T-helper 1 cell (primary cell): ENCODE measurements around the gene SMKR1.
A peak's percentile ranks its signal among the peaks of the same experiment; 100 is the strongest.
"Not testable (repeated sequence)": the region's sequence is repeated elsewhere in the genome, so short reads cannot be mapped to it uniquely, and the experiment has no call there.

Experiments
- DNase-seq, 5 donors: peaks; one replicate each; pipeline ENCODE4 v3.0.0-alpha.2; 2012 to 2020

Gene SMKR1

DNA sequence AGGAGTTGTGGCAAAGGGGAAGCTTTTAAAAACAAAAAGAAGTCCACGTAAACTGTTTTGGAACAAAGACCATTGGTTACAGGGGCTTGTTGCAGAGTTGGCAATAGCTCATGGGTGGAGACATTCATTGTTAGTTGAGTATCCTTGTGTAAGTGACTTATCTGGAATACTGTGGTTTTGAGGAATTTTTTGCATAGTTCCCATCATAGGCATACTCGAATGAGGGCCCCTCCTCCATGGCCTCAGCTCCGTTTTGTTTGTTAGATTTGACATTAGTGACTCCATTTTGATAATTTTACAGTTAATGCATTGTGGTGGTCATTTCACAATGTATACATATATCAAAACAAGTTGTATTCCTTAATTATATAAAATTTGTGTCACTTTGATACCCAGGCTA, 12.8 kb upstream of the SMKR1 start:
- no peak for DNase-seq

GRCh38 chr7:129492391-129492790, 9.9 kb upstream of the SMKR1 start:
- no peak for DNase-seq

DNA sequence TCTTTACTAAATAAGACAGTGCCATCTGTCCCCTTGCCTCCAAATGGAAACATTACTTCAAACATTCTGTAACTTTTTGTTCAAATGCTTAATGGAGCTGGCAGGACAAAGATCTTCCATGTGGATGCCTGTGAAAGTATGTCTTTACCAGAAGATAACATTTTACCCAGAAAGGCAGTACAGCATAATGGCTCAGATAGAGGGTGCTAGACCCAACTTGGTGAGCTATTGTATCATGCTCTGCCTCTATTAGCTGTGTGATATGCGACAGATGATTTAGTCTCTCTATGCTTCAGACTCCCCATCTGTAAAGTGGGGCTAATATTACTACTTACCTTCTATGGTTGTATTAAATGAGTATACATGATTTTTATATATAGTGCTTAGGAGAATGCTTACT, 8.8 kb upstream of the SMKR1 start:
- no peak for DNase-seq

- DNase-seq: peak in 1 of 5 donors; percentile 64
Measured at GRCh38 chr7:129494041-129494440, 8.3 kb upstream of the SMKR1 start.

DNA sequence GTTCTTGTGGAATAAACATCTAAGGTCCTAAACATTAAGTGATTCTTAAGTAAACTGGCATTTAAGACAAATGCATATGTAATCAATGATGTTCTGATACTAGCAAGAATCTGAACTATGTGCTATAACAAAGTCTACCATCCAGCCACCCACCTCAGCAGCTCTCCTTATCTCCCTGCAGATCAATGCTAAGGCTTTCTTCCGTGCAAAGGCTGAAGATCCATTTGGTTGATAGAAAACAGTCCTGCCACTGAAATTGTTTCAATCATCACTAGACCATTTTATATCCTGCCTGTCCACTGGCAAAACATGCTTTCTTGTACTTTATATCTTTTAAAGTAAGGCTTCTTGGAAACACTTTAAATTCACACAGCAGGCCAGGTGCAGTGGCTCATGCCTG, 6.3 kb upstream of the SMKR1 start:
- DNase-seq: peak in 1 of 5 donors; percentile 49

DNA sequence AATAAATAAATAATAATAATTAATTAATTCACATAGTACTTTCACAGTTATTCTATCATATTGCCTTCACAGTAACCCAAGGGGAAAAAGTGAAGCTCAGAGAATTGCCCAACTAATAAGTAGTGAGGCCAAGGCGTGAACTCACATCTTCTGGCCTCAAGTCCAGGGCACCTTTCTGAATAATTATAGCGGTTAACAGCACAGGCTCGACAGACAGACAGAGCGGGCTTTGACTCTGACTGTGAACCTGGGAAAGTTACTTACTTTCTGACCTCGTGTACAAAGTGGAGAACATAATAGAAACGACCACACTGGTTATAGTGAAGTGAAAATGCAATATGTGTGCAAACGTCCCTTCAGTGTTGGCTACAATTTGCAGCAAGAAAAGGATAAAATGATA, 5.7 kb upstream of the SMKR1 start:
- no peak for DNase-seq

GRCh38 chr7:129497156-129497555, 5.2 kb upstream of the SMKR1 start:
- DNase-seq: no peak

DNA sequence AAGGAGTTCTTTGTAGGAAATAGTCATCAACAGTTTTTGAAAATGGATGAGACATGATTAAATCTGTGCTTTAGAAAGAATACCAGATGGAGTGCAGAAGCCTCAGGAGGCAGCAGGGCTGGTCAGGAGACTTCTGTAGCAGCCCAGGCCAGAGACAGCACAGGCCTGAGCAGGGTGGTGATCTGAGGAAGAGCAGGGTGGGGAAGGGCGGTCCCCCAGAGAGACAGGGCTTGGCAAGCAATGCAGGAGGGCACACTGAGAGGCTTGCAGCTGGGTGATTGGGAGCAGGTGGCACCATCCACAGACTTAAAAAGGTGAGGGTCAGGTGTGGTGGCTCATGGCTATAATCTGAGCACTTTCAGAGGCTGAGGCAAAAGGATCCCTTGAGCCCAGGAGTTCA, 4.3 kb upstream of the SMKR1 start:
- DNase-seq: no peak

GRCh38 chr7:129499999-129500398, 2.3 kb upstream of the SMKR1 start:
- DNase-seq: no peak

GRCh38 chr7:129502708-129503685, 666 bp downstream of the SMKR1 start:
- DNase-seq: peak in 1 of 5 donors; percentile 5

DNA sequence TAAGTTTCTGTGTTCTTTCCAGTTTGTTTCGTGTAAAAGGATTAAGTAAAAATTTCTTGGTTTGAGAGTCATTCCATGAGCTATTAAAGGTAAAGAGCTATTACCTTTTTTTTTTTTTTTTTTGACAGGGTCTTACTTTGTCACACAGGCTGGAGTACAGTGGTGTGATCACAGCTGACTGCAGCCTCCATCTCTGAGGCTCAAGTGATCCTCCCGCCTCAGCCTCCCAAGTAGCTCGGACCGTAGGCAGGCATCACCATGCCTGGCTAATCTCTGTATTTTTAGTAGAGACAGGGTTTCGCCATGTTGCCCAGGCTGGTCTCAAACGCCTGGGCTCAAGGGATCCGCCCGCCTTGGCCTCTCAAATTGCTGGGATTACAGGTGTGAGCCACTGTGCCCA, 1.4 kb downstream of the SMKR1 start:
- DNase-seq: no peak

DNA sequence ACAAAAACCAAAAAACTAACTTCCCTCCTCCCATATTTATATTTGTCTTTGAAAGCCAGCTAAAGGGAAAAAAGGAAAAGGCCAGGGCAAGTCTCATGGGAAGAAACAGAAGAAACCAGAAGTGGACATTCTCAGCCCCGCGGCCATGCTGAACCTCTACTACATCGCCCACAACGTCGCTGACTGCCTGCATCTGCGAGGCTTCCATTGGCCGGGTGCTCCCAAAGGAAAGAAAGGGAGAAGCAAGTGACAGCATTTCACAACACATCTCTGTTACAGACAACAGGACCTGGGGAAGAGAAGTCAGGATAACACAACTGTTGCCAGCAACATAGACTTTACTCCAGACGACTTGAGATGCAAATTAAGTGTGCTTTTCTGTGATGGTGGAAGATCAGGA, 9.9 kb downstream of the SMKR1 start:
- DNase-seq: no peak

- no peak for DNase-seq
Measured at GRCh38 chr7:129513546-129513945, 11.2 kb downstream of the SMKR1 start.

DNA sequence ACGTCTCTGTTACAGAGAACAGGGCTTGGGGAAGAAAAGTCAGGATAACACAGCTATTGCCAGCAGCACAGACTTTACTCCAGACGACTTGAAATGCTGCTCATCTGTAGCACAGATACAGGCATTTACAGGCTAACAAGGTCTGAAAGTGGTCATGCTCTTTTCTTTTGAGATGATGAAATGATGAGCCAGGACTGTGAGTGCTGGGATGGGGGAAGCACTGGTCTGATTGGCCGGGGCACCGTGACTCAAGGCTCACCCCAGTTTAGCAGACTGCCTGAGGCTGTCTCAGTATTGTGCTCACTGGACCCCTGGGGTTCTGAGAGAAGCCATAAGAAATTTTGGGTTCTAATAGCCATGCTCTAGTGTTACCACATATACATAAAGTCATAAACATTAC, 12.4 kb downstream of the SMKR1 start:
- no peak for DNase-seq

DNA sequence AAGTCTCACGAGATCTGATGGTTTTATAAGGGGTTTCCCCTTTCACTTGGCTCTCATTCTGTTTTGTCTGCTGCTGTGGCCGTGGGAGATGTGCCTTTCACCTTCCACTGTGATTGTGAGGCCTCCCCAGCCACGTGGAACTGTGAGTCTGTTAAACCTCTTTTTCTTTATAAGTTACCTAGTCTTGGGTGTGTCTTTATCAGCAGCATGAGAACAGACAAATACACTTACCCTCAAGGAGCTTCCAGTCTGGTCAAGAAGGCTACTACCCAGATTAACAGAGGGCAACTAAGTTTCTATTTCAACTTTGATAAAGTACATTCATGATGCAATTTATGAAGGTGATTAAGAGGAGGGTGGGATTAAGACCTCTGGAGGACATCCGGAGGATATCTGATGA, 13.1 kb downstream of the SMKR1 start:
- DNase-seq: no peak

GRCh38 chr7:129517931-129518330, 15.6 kb downstream of the SMKR1 start:
- DNase-seq: no peak

DNA sequence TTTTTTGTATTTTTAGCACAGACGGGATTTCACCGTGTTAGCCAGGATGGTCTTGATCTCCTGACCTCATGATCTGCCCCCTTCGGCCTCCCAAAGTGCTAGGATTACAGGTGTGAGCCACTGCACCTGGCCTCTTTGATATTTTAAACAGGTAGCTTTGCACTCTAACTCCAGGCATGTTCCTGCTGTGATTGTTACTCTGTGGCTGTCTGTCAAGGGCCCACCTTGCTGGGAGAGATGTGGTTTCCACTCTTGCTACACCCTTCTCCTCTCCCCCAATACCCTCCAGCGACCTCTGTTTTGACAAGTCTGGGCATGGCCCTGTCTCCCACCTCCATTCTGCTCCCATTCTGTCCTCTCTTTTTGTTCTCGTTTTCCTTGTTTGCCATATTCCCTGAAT, 17.1 kb downstream of the SMKR1 start:
- no peak for DNase-seq

DNA sequence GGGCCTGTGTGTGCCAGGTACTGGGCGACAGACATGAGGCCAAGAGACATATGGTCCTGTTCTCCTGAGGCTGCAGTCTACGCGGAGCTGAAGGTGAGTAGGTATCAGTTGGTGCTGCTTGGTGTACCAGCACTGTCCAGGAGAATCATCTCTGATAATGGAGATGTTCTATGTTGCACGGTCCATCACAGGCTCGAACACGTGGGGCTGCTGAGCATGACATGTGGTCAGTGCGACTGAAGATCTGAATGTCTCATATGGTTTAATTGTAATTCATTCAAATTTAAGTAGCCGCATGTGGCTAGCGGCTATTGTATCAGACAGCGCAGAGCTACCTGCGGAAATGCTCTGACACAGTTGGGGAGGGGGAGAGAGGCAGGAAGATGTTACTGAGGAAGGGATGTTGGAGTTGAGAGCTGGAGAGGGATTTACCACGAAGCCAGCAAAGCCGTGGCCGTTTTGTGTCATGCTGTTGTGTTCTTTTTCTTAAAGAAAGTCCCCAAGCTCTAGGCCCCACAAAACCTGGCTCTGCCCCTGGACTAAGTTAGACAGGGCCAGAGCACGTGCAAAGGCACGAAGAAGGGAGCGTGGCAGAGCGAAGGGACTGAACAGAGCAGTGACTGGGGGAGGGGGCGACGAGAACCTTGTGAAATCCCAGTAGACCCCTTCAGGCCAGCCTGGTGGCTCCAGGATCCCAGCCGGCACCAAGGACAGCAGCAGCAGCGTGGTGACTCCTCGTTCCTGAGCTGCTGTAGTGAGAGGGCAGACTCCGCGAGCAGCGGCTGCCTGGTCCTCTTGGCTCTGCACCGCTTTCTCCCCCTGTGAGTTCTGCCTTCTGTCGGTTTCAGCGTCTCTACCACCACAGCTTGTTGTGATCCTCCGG, 20.0 kb downstream of the SMKR1 start:
- DNase-seq: no peak

- DNase-seq: no peak
Measured at GRCh38 chr7:129522971-129523340, 20.6 kb downstream of the SMKR1 start.

GRCh38 chr7:129523924-129524323, 21.6 kb downstream of the SMKR1 start:
- DNase-seq: no peak

- not testable (repeated sequence) for DNase-seq
Measured at GRCh38 chr7:129524405-129524804, 22.1 kb downstream of the SMKR1 start.

- no peak for DNase-seq
Measured at GRCh38 chr7:129525225-129525862, 23.0 kb downstream of the SMKR1 start.

DNA sequence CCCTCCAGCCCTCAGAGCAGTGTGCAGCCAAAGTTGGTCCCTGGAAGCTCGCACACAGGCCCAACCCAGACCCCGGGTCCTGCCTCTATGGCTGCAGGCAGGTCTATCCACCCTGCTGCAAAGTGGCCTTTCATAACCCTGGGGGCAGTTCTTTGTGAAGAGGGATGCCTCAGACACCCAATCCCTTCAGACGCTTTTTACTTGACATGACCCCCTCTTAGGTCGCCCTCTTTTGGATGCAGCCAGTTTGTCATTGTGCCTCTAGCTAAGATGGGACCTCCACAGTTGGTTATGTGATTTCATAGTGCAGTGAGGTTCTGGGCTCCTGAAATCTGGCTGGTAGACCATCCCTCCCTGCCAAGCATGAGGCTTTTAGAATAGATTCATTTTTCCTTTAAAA, 27.3 kb downstream of the SMKR1 start:
- no peak for DNase-seq
